HG02588 (cell line): ENCODE results near the gene IQCK.

Experiments used
- ATAC-seq: cut with Tn5 transposase; IDR thresholded peaks from one replicate; pipeline ENCODE4 v1.9.1; 2021; ENCODE audit warnings: mild to moderate bottlenecking, moderate library complexity; ENCODE audit not compliant: unreplicated experiment

IQCK gene

GRCh38 chr16:19879241-19879792 lies 161.2 kb downstream of the IQCK start:
- ATAC-seq, result no peak

- no peak for ATAC-seq
Observed at GRCh38 chr16:19881028-19881427, 163.0 kb downstream of the IQCK start.

- ATAC-seq, result no peak
Observed at GRCh38 chr16:19881783-19882182, 163.7 kb downstream of the IQCK start.

GRCh38 chr16:19882186-19882585 lies 164.1 kb downstream of the IQCK start:
- ATAC-seq, result no peak

- no peak for ATAC-seq
Observed at GRCh38 chr16:19882646-19883045, 164.6 kb downstream of the IQCK start.

- no peak for ATAC-seq
Observed at GRCh38 chr16:19883296-19883965, 165.4 kb downstream of the IQCK start.

- no peak for ATAC-seq
Observed at GRCh38 chr16:19883966-19884485, 166.0 kb downstream of the IQCK start.

GRCh38 chr16:19884611-19885450 lies 166.8 kb downstream of the IQCK start, which contains the start of gene GPRC5B:
TSS of gene GPRC5B (minus strand) at chr16:19884848. CDS start at chr16:19872845, 12,003 bp downstream.
- no peak for ATAC-seq

- ATAC-seq, result no peak
Observed at GRCh38 chr16:19885451-19886072, 167.5 kb downstream of the IQCK start.

- no peak for ATAC-seq
Observed at GRCh38 chr16:19886073-19886941, 168.2 kb downstream of the IQCK start.

GRCh38 chr16:19888834-19889233 lies 170.8 kb downstream of the IQCK start:
- no peak for ATAC-seq

GRCh38 chr16:19890901-19891300 lies 172.8 kb downstream of the IQCK start:
- no peak for ATAC-seq

- ATAC-seq, result no peak
Observed at GRCh38 chr16:19892902-19893301, 174.8 kb downstream of the IQCK start.

GRCh38 chr16:19894586-19894985 lies 176.5 kb downstream of the IQCK start:
- ATAC-seq, result no peak

- no peak for ATAC-seq
Observed at GRCh38 chr16:19896951-19897350, 178.9 kb downstream of the IQCK start.

GRCh38 chr16:19898166-19898565 lies 180.1 kb downstream of the IQCK start:
- ATAC-seq, result no peak

- no peak for ATAC-seq
Observed at GRCh38 chr16:19898924-19899604, 181.0 kb downstream of the IQCK start.

- ATAC-seq, result no peak
Observed at GRCh38 chr16:19899605-19899955, 181.5 kb downstream of the IQCK start.

GRCh38 chr16:19901164-19901563 lies 183.1 kb downstream of the IQCK start:
- no peak for ATAC-seq
